SH-SY5Y (cell line): ENCODE results near the gene ITCH.

Source experiments
- GATA2 ChIP-seq: IDR thresholded peaks from 2 replicates; pipeline ENCODE4 v1.6.1; 2011; ENCODE audit warnings: mild to moderate bottlenecking, low read depth, low read length
- GATA3 ChIP-seq: IDR thresholded peaks from 2 replicates; pipeline ENCODE4 v1.6.1; 2011; ENCODE audit warnings: low read depth, mild to moderate bottlenecking, low read length, moderate library complexity

The ITCH gene

GRCh38 chr20:34402461-34402860 is 39.4 kb downstream of the ITCH start:
- TF ChIP-seq GATA2 (no peak), GATA3 (no peak)

GRCh38 chr20:34403063-34403827 is 40.2 kb downstream of the ITCH start:
- TF ChIP-seq GATA2: no peak
- TF ChIP-seq GATA3: no peak

GRCh38 chr20:34403908-34404307 is 40.8 kb downstream of the ITCH start:
- no peak for TF ChIP-seq GATA3
- no peak for TF ChIP-seq GATA2

- TF ChIP-seq GATA3 (no peak), GATA2 (no peak)
These were observed 41.7 kb downstream of the ITCH start for GRCh38 chr20:34404803-34405202.

GRCh38 chr20:34407962-34408474 is 44.9 kb downstream of the ITCH start:
- TF ChIP-seq GATA2 (no peak), GATA3 (no peak)

- no peak for TF ChIP-seq GATA3
- no peak for TF ChIP-seq GATA2
These were observed 47.3 kb downstream of the ITCH start for GRCh38 chr20:34410336-34410735.

- TF ChIP-seq GATA2: no peak
- TF ChIP-seq GATA3: no peak
These were observed 49.4 kb downstream of the ITCH start for GRCh38 chr20:34412453-34412852.

GRCh38 chr20:34415079-34415478 is 52.0 kb downstream of the ITCH start:
- no peak for TF ChIP-seq GATA3
- no peak for TF ChIP-seq GATA2

GRCh38 chr20:34420146-34420545 is 57.1 kb downstream of the ITCH start:
- TF ChIP-seq GATA2 (no peak), GATA3 (no peak)

GRCh38 chr20:34420975-34421374 is 57.9 kb downstream of the ITCH start:
- no peak for TF ChIP-seq GATA3
- no peak for TF ChIP-seq GATA2

- TF ChIP-seq GATA3 (no peak), GATA2 (no peak)
These were observed 58.8 kb downstream of the ITCH start for GRCh38 chr20:34421766-34422466.

- TF ChIP-seq GATA2 (no peak), GATA3 (no peak)
These were observed 63.0 kb downstream of the ITCH start for GRCh38 chr20:34426026-34426425.

- TF ChIP-seq GATA3: no peak
- TF ChIP-seq GATA2: no peak
These were observed 64.3 kb downstream of the ITCH start for GRCh38 chr20:34427331-34427730.

GRCh38 chr20:34427784-34428183 is 64.7 kb downstream of the ITCH start:
- no peak for TF ChIP-seq GATA3
- no peak for TF ChIP-seq GATA2

- no peak for TF ChIP-seq GATA3
- TF ChIP-seq GATA2: no peak
These were observed 68.1 kb downstream of the ITCH start for GRCh38 chr20:34431168-34431567.
